HCT116 (cell line): Measurements from ENCODE around the gene APOL6. TPM values are rescaled to one million over a fixed set of nuclear protein-coding genes. Genes with fewer than 3 reads are reported as not detected.

Experiments
- ATAC-seq: fragments of 200-7000 bp; cut with Tn5 transposase; 2 replicates; pipeline ENCODE4 v1.9.1; 2020; ENCODE audit warnings: mild to moderate bottlenecking, moderate library complexity
- BruUV-seq: library from RNA; stranded (reverse); fragments of 400-500 nt; replicated peaks from 2 replicates; lab custom pipeline; 2021; lab: Mats Ljungman, UMichigan
- CTCF ChIA-PET: fragments of 300-600 bp; sonication (Branson Sonifier 250); formaldehyde crosslinking; loops from one replicate; lab custom pipeline; 2021; ENCODE audit warnings: antibody characterized with exemption; lab: Charles Lee
- POLR2A ChIA-PET: fragments of 300-600, 350-600 bp; sonication (Branson Sonifier 250); formaldehyde crosslinking; loops from one replicate; lab custom pipeline; 2021; ENCODE audit warnings: antibody characterized with exemption; lab: Charles Lee
- RAD21 ChIA-PET, 2 experiments: fragments of 300-600 bp; sonication (Branson Sonifier 250); formaldehyde crosslinking; loops; one replicate each; lab custom pipeline; 2023; ENCODE audit warnings: low total read pairs in 2 of 2; ENCODE audit not compliant: uncharacterized antibody in 2 of 2, unreplicated experiment in 2 of 2, low non-redundant PET in 1 of 2; lab: Charles Lee
- DNase-seq: peaks from one replicate; pipeline ENCODE4 v3.0.0-alpha.2; 2010; ENCODE audit warnings: low read depth, low spot score
- H2AFZ ChIP-seq: fragments of 200-600 bp; shearing (Covaris generic), sonication (generic); 2 replicates; pipeline ENCODE4 v1.6.1; 2017; ENCODE audit warnings: low read depth, mixed run types, mixed read lengths, antibody characterized with exemption, low read length; ENCODE audit not compliant: poor library complexity, severe bottlenecking
- H3K27ac ChIP-seq: 2 replicates; pipeline ENCODE4 v1.5.1; 2012; ENCODE audit warnings: low read depth, low read length
- H3K27me3 ChIP-seq: fragments of 200-600 bp; sonication (generic); 2 replicates; pipeline ENCODE4 v1.6.1; 2016; ENCODE audit warnings: mixed run types, low read length, mixed read lengths; ENCODE audit not compliant: insufficient read depth
- H3K36me3 ChIP-seq, 2 experiments: fragments of 200-500 bp in 1 of 2; fragments of 200-600 bp in 1 of 2; sonication (Bioruptor generic) in 1 of 2; sonication (generic) in 1 of 2; 2 replicates each; pipeline versions ENCODE4 v1.5.1 to v1.6.1; 2014 to 2016; ENCODE audit warnings: low read length in 2 of 2, inconsistent platforms in 1 of 2, mixed read lengths in 1 of 2, mixed run types in 1 of 2; ENCODE audit not compliant: insufficient read depth in 2 of 2, control insufficient read depth in 1 of 2
- H3K4me1 ChIP-seq, 2 experiments: fragments of 200-600 bp in 1 of 2; sonication (generic) in 1 of 2; 2 replicates each; pipeline versions ENCODE4 v1.5.1 to v1.6.1; 2012 to 2017; ENCODE audit warnings: low read length in 2 of 2, inconsistent platforms in 1 of 2, mild to moderate bottlenecking in 1 of 2, mixed read lengths in 1 of 2, mixed run types in 1 of 2, moderate library complexity in 1 of 2; ENCODE audit not compliant: insufficient read depth in 2 of 2, control insufficient read depth in 1 of 2
- H3K4me2 ChIP-seq: fragments of 200-600 bp; sonication (generic); 2 replicates; pipeline ENCODE4 v1.6.1; 2017; ENCODE audit warnings: mixed run types, low read length, mixed read lengths
- H3K4me3 ChIP-seq, 2 experiments: fragments of 200-600 bp in 1 of 2; sonication (generic) in 1 of 2; replicated peaks in 1 of 2; 2 replicates each; pipeline ENCODE4 v1.5.1; 2011 to 2016; ENCODE audit warnings: low read length in 2 of 2, control low read depth in 1 of 2, low read depth in 1 of 2, mild to moderate bottlenecking in 1 of 2, mixed read lengths in 1 of 2, mixed run types in 1 of 2
- H3K79me2 ChIP-seq: fragments of 200-600 bp; sonication (generic); 2 replicates; pipeline ENCODE4 v1.6.1; 2017; ENCODE audit warnings: mild to moderate bottlenecking, mixed run types, low read length, moderate library complexity, mixed read lengths; ENCODE audit not compliant: insufficient read depth
- H3K9ac ChIP-seq: fragments of 200-600 bp; sonication (generic); 2 replicates; pipeline ENCODE4 v1.6.1; 2016; ENCODE audit warnings: low read length, mixed read lengths
- H3K9me2 ChIP-seq: fragments of 200-600 bp; sonication (generic), shearing (Covaris generic); 2 replicates; pipeline ENCODE4 v1.6.1; 2017; ENCODE audit warnings: mixed run types, mild to moderate bottlenecking, moderate library complexity; ENCODE audit not compliant: insufficient read depth
- H3K9me3 ChIP-seq, 2 experiments: fragments of 200-500 bp in 1 of 2; fragments of 200-600 bp in 1 of 2; sonication (Bioruptor generic) in 1 of 2; sonication (generic) in 1 of 2; 2 replicates each; pipeline ENCODE4 v1.6.1; 2014 to 2017; ENCODE audit warnings: low read length in 2 of 2, mixed read lengths in 2 of 2, inconsistent platforms in 1 of 2, low read depth in 1 of 2, mild to moderate bottlenecking in 1 of 2, mixed run types in 1 of 2, moderate library complexity in 1 of 2; ENCODE audit not compliant: control insufficient read depth in 1 of 2, insufficient read depth in 1 of 2
- H4K20me1 ChIP-seq: fragments of 200-600 bp; sonication (generic), shearing (Covaris generic); 2 replicates; pipeline ENCODE4 v1.6.1; 2017; ENCODE audit warnings: mixed run types, mild to moderate bottlenecking, moderate library complexity; ENCODE audit not compliant: insufficient read depth
- CBX3 ChIP-seq: IDR thresholded peaks from 2 replicates; pipeline ENCODE4 v1.6.1; 2012; ENCODE audit warnings: low read depth
- CEBPB ChIP-seq: IDR thresholded peaks from 2 replicates; pipeline ENCODE4 v1.6.1; 2012; ENCODE audit warnings: low read depth
- EGR1 ChIP-seq: IDR thresholded peaks from 2 replicates; pipeline ENCODE4 v1.6.1; 2012; ENCODE audit warnings: low read depth
- ELF1 ChIP-seq: IDR thresholded peaks from 2 replicates; pipeline ENCODE4 v1.6.1; 2012; ENCODE audit warnings: low read depth, borderline replicate concordance
- EZH2phosphoT487 ChIP-seq: fragments of 200-600 bp; IDR thresholded peaks from 2 replicates; pipeline ENCODE4 v1.6.1; 2018; ENCODE audit warnings: antibody characterized with exemption, borderline replicate concordance
- FOSL1 ChIP-seq: IDR thresholded peaks from 2 replicates; pipeline ENCODE4 v1.6.1; 2012; ENCODE audit warnings: low read depth
- POLR2A ChIP-seq: IDR thresholded peaks from 2 replicates; pipeline ENCODE4 v1.7.0; 2011; ENCODE audit warnings: borderline replicate concordance; ENCODE audit not compliant: insufficient read depth, insufficient read length; ENCODE audit errors: extremely low read depth
- POLR2AphosphoS5 ChIP-seq: IDR thresholded peaks from 2 replicates; pipeline ENCODE4 v1.6.1; 2011; ENCODE audit warnings: mild to moderate bottlenecking, low read depth, low read length, moderate library complexity
- RAD21 ChIP-seq: IDR thresholded peaks from 2 replicates; pipeline ENCODE4 v1.6.1; 2012; ENCODE audit warnings: low read depth, mild to moderate bottlenecking
- SIN3A ChIP-seq: IDR thresholded peaks from 2 replicates; pipeline ENCODE4 v1.6.1; 2012; ENCODE audit warnings: low read depth
- SP1 ChIP-seq: IDR thresholded peaks from 2 replicates; pipeline ENCODE4 v1.6.1; 2012; ENCODE audit warnings: low read depth
- TCF7L2 ChIP-seq: IDR thresholded peaks from 2 replicates; pipeline ENCODE4 v1.7.0; 2011; ENCODE audit warnings: borderline replicate concordance, inconsistent platforms; ENCODE audit not compliant: insufficient read depth, insufficient read length; ENCODE audit errors: extremely low read depth
- YY1 ChIP-seq: IDR thresholded peaks from 2 replicates; pipeline ENCODE4 v1.6.1; 2011; ENCODE audit warnings: low read length, low read depth, moderate library complexity, mild to moderate bottlenecking; ENCODE audit not compliant: insufficient replicate concordance; ENCODE audit errors: extremely low read depth
- ZNF274 ChIP-seq: fragments of 200-500 bp; sonication (Bioruptor generic); IDR thresholded peaks from 2 replicates; pipeline ENCODE4 v1.6.1; 2014; ENCODE audit warnings: mild to moderate bottlenecking, low read depth, low read length, inconsistent platforms
- intact Hi-C: fragments of 100-400 bp; cut with micrococcal nuclease; formaldehyde crosslinking; loops from 2 replicates; pipeline ENCODE4 v1.10.0; 2022
- total RNA-seq: library from RNA; stranded (reverse); gene quantifications from one replicate; pipeline ENCODE4 v1.2.1, GENCODE V29; 2021; ENCODE audit not compliant: unreplicated experiment
- TF ChIP-seq, protein P1 (sequence below): IDR thresholded peaks from 2 replicates; pipeline ENCODE4 v1.6.1; 2012
- TF ChIP-seq, protein P2 (sequence below): IDR thresholded peaks from 2 replicates; pipeline ENCODE4 v1.6.1; 2012; ENCODE audit warnings: low read depth
- TF ChIP-seq, protein P3 (sequence below): IDR thresholded peaks from 2 replicates; pipeline ENCODE4 v1.6.1; 2012
- TF ChIP-seq, protein P4 (sequence below), 3 experiments: fragments of 200-600 bp in 1 of 3; sonication (generic) in 1 of 3; IDR thresholded peaks in 2 of 3; conservative IDR thresholded peaks in 1 of 3; 2 replicates each; pipeline ENCODE4 v1.5.1; 2012 to 2017; ENCODE audit warnings: low read depth in 2 of 3, low read length in 2 of 3, antibody characterized with exemption in 1 of 3, borderline replicate concordance in 1 of 3, control low read depth in 1 of 3, mild to moderate bottlenecking in 1 of 3, mixed read lengths in 1 of 3, mixed run types in 1 of 3, moderate library complexity in 1 of 3; ENCODE audit not compliant: insufficient read depth in 1 of 3

The APOL6 gene
- total RNA-seq, 1 experiment from 2014 or later: 0.84 TPM

DNA sequence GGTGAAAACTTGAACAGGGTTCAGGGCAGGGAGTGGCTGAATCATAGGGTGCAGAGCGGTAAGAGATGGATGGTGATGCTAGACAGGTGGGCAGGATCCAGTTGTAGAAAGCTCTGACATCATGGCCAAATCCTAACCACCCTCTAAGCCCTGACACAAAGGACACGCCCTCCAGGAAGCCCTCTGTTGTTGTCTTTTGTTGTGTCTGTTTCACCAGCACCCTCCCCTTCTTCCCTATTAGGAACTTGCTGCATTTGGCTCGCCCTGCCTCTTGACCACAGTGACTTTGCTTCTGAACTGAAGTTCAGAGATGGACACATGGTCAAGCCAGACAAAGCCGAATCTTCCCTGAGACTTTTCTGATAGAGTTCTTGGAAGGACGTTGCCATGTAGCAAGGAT lies 14.2 kb upstream of the APOL6 start:
- Histone ChIP-seq H3K9ac (no peak overlapping the region), H4K20me1 (no peaks in the 10 kb centered on the region), H3K27ac (no peak overlapping the region), H3K4me2 (no peak overlapping the region), H3K36me3 (no peaks in the 10 kb centered on the region)
- no peak for ATAC-seq
- TF ChIP-seq SP1 (no peak), ZNF274 (no peak), TCF7L2 (no peak), CBX3 (no peak), CEBPB (no peak), EZH2phosphoT487 (no peak), POLR2A (no peak), RAD21 (no peak), FOSL1 (no peak), YY1 (no peak), SIN3A (no peak), EGR1 (no peak), POLR2AphosphoS5 (no peak), ELF1 (no peak)
- TF ChIP-seq, protein P1, sequence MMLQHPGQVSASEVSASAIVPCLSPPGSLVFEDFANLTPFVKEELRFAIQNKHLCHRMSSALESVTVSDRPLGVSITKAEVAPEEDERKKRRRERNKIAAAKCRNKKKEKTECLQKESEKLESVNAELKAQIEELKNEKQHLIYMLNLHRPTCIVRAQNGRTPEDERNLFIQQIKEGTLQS: no peak
- TF ChIP-seq, protein P2, sequence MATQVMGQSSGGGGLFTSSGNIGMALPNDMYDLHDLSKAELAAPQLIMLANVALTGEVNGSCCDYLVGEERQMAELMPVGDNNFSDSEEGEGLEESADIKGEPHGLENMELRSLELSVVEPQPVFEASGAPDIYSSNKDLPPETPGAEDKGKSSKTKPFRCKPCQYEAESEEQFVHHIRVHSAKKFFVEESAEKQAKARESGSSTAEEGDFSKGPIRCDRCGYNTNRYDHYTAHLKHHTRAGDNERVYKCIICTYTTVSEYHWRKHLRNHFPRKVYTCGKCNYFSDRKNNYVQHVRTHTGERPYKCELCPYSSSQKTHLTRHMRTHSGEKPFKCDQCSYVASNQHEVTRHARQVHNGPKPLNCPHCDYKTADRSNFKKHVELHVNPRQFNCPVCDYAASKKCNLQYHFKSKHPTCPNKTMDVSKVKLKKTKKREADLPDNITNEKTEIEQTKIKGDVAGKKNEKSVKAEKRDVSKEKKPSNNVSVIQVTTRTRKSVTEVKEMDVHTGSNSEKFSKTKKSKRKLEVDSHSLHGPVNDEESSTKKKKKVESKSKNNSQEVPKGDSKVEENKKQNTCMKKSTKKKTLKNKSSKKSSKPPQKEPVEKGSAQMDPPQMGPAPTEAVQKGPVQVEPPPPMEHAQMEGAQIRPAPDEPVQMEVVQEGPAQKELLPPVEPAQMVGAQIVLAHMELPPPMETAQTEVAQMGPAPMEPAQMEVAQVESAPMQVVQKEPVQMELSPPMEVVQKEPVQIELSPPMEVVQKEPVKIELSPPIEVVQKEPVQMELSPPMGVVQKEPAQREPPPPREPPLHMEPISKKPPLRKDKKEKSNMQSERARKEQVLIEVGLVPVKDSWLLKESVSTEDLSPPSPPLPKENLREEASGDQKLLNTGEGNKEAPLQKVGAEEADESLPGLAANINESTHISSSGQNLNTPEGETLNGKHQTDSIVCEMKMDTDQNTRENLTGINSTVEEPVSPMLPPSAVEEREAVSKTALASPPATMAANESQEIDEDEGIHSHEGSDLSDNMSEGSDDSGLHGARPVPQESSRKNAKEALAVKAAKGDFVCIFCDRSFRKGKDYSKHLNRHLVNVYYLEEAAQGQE: no peak
- TF ChIP-seq, protein P3, sequence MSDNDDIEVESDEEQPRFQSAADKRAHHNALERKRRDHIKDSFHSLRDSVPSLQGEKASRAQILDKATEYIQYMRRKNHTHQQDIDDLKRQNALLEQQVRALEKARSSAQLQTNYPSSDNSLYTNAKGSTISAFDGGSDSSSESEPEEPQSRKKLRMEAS: no peak
- TF ChIP-seq, protein P4, sequence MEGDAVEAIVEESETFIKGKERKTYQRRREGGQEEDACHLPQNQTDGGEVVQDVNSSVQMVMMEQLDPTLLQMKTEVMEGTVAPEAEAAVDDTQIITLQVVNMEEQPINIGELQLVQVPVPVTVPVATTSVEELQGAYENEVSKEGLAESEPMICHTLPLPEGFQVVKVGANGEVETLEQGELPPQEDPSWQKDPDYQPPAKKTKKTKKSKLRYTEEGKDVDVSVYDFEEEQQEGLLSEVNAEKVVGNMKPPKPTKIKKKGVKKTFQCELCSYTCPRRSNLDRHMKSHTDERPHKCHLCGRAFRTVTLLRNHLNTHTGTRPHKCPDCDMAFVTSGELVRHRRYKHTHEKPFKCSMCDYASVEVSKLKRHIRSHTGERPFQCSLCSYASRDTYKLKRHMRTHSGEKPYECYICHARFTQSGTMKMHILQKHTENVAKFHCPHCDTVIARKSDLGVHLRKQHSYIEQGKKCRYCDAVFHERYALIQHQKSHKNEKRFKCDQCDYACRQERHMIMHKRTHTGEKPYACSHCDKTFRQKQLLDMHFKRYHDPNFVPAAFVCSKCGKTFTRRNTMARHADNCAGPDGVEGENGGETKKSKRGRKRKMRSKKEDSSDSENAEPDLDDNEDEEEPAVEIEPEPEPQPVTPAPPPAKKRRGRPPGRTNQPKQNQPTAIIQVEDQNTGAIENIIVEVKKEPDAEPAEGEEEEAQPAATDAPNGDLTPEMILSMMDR (IDR thresholded peaks at IDR 0.05 in 2 of 3, conservative IDR thresholded peaks at IDR 0.05 in 1 of 3; ENCODE audit: borderline replicate concordance in 1 of 3, insufficient read depth in 1 of 3, low read depth in 2 of 3, low read length in 2 of 3): no peak
- TF ChIP-seq, all 23 proteins: peak for 0
- intact Hi-C loops: no loop called here
- POLR2A ChIA-PET: no interaction called here
- RAD21 ChIA-PET: no interaction called here
- Histone ChIP-seq H3K9me2 (no peaks in the 10 kb centered on the region), H2AFZ (no peak overlapping the region), H3K4me3 (no peak overlapping the region), H3K4me1 (peaks cover 22 to 37% of the 10 kb centered on the region in 2 experiments), H3K9me3 (no peaks in the 10 kb centered on the region), H3K27me3 (no peaks in the 10 kb centered on the region), H3K79me2 (no peaks in the 10 kb centered on the region)
- no TSS peak for BruUV-seq
- CTCF ChIA-PET: no interaction called here
- DNase-seq: no peak
